GM10248 (cell line): ENCODE measurements around the gene OTULIN.

Source experiments
- CTCF ChIA-PET: fragments of 300-600 bp; sonication (Branson Sonifier 250); formaldehyde crosslinking; extraction: SDS; loops from one replicate; lab custom pipeline; 2021; ENCODE audit warnings: antibody characterized with exemption; lab: Yijun Ruan, JAX
- POLR2A ChIA-PET: fragments of 350-650 bp; sonication (Branson Sonifier 250); formaldehyde crosslinking; extraction: SDS; loops from one replicate; lab custom pipeline; 2020; ENCODE audit warnings: antibody characterized with exemption; lab: Yijun Ruan, JAX
- DNase-seq: peaks from one replicate; pipeline ENCODE4 v3.0.0; 2012; ENCODE audit errors: extremely low spot score
- TF ChIP-seq, protein P1 (sequence below): IDR thresholded peaks from 2 replicates; pipeline ENCODE4 v1.5.1; 2012; ENCODE audit warnings: mild to moderate bottlenecking, low read depth; ENCODE audit errors: extremely low read depth, missing control alignments, control extremely low read depth

OTULIN gene

DNA sequence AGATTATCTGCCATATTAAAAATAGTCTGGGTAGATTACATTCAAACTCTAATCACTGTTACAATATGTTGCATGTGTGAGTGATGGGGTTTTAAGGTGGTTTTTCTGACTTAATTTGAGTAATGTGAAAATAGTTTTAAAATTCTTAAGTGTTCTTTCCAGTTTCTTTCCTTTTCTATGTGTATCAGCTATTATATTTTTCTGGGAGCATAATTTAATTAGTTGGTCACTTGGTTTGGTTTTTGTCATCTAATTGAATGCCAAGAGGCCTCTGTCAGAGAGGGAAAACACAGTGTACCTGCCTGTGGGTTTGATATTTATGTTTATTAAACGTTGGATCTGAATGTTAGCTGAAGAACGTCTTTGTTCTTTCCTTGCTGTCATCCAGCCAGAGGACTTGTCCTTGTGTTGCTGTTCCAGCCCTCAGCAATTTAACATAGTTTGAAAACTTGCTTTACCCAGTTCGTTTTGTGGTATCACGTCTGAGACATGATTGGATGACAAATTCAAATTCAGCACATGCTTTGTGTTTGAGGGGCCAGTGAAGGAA lies 19.5 kb downstream of the OTULIN start:
- TF ChIP-seq, protein P1, sequence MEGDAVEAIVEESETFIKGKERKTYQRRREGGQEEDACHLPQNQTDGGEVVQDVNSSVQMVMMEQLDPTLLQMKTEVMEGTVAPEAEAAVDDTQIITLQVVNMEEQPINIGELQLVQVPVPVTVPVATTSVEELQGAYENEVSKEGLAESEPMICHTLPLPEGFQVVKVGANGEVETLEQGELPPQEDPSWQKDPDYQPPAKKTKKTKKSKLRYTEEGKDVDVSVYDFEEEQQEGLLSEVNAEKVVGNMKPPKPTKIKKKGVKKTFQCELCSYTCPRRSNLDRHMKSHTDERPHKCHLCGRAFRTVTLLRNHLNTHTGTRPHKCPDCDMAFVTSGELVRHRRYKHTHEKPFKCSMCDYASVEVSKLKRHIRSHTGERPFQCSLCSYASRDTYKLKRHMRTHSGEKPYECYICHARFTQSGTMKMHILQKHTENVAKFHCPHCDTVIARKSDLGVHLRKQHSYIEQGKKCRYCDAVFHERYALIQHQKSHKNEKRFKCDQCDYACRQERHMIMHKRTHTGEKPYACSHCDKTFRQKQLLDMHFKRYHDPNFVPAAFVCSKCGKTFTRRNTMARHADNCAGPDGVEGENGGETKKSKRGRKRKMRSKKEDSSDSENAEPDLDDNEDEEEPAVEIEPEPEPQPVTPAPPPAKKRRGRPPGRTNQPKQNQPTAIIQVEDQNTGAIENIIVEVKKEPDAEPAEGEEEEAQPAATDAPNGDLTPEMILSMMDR, result no peak
- CTCF ChIA-PET, result interaction anchor here (1.0 to 4.6 kb wide), 10 partner anchors 9 to 318 kb away, joined by 3 to 28 read pairs (median 8); no protein-coding TSS in a partner anchor
- POLR2A ChIA-PET, result no interaction called here
- DNase-seq, result no peak

DNA sequence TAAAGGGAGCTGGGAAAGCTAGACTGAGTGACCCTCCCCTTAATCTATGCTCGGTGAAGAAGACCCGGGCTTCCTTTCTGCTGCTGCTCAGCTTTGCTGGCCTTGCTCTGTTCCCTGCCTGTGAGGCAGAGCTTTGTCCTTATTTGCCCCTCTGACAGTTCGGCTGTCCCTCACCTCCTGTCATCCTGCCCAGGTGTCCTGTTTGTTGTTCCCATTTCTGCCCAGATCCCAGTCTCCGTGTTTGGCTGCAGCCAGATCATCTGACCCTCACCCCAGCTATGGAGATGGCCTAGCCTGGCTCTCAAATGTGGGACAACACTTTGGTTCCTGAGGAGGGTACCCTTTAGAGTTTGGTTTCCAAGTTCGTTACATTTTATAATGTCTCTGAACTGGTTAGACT lies 20.2 kb downstream of the OTULIN start:
- POLR2A ChIA-PET, result no interaction called here
- DNase-seq, result no peak
- CTCF ChIA-PET, result interaction anchor here (0.7 to 4.6 kb wide), 15 partner anchors 9 to 318 kb away, joined by 3 to 28 read pairs (median 5); partner anchors contain the start of gene ANKH
- TF ChIP-seq, protein P1, result no peak

DNA sequence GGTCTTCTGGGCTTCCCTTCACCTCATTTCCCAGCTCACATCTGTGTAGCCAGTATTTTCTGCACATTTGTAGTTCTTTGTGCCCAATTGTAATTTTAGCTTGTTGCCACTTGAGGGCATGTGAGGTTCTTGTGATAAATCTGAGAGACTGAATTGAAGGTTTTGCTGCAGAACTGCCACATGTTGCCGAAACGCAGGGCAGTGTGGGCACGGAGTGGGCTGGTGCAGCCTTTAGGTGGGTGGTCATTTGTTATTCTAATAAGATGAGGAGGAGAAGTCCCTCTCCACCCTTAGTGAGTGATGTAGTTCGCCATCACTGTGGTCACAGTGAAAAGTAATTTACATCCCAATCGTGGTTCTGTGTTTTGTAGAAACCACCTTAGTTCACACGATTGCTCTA lies 21.2 kb downstream of the OTULIN start:
- ChIA-PET CTCF (interaction anchor here (0.6 to 4.6 kb wide), 15 partner anchors 9 to 321 kb away, joined by 3 to 28 read pairs (median 5); partner anchors contain the start of gene ANKH), POLR2A (no interaction called here)
- peak; percentile 67 for DNase-seq
- TF ChIP-seq, protein P1, result peak; percentile 56

DNA sequence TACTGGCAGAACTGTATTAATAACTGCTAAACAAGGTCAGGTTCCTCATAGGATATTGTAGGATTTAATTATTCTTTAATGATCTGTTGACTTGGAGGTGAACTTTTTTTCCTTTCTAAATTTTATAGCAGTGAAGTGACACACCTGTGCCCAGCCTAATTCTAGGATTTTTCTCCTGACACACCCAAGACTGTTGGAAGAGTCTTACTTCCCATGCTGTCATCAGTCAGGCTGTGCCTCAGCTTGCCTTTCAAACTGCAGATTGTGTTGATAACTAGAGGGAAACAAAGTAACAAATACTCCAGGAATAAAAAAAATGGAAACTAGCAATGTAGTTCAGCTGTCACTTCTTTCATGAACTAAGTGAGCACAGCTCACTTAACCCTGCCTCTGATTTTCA lies 22.0 kb downstream of the OTULIN start:
- ChIA-PET POLR2A (no interaction called here), CTCF (interaction anchor here (0.8 to 4.6 kb wide), 8 partner anchors 8 to 320 kb away, joined by 3 to 28 read pairs (median 7); no protein-coding TSS in a partner anchor)
- no peak for DNase-seq
- TF ChIP-seq, protein P1, result no peak

DNA sequence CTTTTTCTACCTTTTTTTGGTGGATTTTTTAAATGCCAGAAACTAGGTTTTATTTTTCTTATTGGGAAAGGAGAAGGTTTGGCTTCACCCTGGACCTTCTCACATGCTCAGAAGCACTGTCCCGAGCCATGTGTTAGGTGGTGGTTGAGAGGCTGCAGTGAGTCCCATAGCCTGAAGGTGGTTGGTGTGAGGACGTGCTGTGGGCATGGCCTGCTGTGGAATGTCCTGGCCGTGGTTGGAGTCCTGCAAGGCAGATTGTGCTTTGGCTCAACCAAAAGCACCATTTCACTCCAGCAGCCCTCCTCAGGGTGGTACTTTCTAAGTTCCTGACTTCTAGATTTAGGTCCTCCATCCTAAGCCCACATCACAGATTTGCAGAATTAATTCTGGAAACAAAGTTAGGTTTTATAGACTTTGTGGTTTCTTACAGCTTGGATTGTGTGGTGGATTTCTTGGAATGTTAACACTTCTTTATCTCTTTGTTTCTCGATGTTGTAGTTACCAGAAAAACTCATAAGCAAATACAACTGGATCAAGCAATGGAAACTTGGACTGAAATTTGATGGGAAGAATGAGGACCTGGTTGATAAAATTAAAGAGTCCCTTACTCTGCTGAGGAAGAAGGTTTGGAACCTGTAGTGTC lies 22.6 kb downstream of the OTULIN start:
- POLR2A ChIA-PET, result no interaction called here
- no peak for DNase-seq
- CTCF ChIA-PET, result interaction anchor here (0.8 to 4.6 kb wide), 6 partner anchors 8 to 319 kb away, joined by 3 to 28 read pairs (median 14); no protein-coding TSS in a partner anchor
- TF ChIP-seq, protein P1, result no peak

DNA sequence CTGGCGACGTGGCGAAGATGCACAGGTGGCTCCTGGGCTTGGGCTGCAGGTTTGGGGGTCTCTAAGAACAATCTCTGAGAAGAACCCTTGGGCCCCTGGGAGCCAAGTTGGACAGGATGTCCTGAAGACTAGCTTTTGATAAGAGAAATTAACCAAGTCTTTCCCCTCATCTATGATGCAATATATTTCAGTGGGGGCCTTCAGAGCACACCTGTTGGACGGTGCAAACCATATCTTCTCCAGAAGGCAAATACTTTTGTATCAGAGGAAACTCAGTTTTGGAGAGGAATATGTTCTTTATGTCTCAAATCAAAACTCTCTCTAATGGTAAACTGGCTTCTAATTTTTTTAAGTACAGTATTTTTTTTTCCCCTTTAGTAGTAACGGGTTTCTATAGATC lies 28.6 kb downstream of the OTULIN start:
- DNase-seq, result no peak
- CTCF ChIA-PET, result interaction anchor here (1.0 to 2.2 kb wide), 2 partner anchors 10 to 34 kb away, joined by 5 to 6 read pairs; no protein-coding TSS in a partner anchor
- TF ChIP-seq, protein P1, result no peak
- POLR2A ChIA-PET, result no interaction called here
